Measurements from ENCODE around the gene TJP2.

The TJP2 gene

DNA sequence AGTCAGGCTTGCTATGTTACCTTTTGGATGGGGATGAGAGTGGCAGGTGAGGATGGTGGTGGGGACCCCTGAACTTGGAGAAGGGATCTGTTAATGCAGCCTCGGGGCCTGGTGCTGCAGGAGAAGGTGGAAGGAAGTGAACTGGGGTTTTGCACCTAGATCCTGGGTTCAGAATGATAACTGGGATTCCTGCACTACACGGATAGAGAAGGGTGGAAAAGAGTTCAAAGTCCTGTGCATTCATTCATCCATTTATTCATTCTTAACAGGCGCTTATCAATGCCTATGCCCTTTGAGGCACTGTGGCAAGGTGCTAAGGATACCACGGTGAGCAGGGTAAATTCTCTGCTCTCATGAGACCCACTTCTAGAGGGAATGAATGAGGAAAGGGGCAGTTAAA lies 41.7 kb upstream of the TJP2 start:
- H2BK5ac ChIP-seq (ENCODE audit: low read depth, low read length, poor library complexity, severe bottlenecking), result no peak overlapping the region
- peak overlapping the region; percentile 58 for H3K27ac ChIP-seq (ENCODE audit: low read length, poor library complexity, severe bottlenecking)
- H3K36me3 ChIP-seq (ENCODE audit: control insufficient read depth in 1 of 2, insufficient read depth in 2 of 2, low read depth in 1 of 2, low read length in 2 of 2), result peaks cover 0 to 6% of the 10 kb centered on the region in 2 experiments
- peak overlapping the region; percentile 25 for H4K91ac ChIP-seq (ENCODE audit: low read length)
- H3K9ac ChIP-seq (ENCODE audit: low read length), result peak overlapping the region; percentile 4
- H2AFZ ChIP-seq (ENCODE audit: low read depth, low read length), result no peak overlapping the region
- H3K4ac ChIP-seq (ENCODE audit: low read depth in 1 of 2, low read length in 2 of 2), result peak overlapping the region in 1 of 2 experiments; percentile 63
- no peaks in the 10 kb centered on the region for H3K9me3 ChIP-seq (ENCODE audit: control insufficient read depth, low read length)
- peak overlapping the region in 1 of 2 experiments; percentile 63 for H3K23ac ChIP-seq (ENCODE audit: low read length in 2 of 2)
- no peak overlapping the region for H3K4me2 ChIP-seq (ENCODE audit: low read length, poor library complexity, severe bottlenecking)
- H3K14ac ChIP-seq (ENCODE audit: low read length in 2 of 2), result no peak overlapping the region
- DNase-seq, result no peak
- no peak overlapping the region for H2BK120ac ChIP-seq (ENCODE audit: low read depth, low read length)
- peaks cover 0 to 10% of the 10 kb centered on the region in 2 experiments for H3K27me3 ChIP-seq (ENCODE audit: control insufficient read depth in 1 of 2, insufficient read depth in 1 of 2, low read length in 2 of 2)
- no peak overlapping the region for H3K4me3 ChIP-seq (ENCODE audit: insufficient read depth in 1 of 2, low read depth in 1 of 2, low read length in 2 of 2)
- H2AK5ac ChIP-seq (ENCODE audit: low read length, severe bottlenecking), result peak overlapping the region; percentile 71
- H3K4me1 ChIP-seq (ENCODE audit: control insufficient read depth, insufficient read depth, low read depth, low read length), result peaks cover 25% of the 10 kb centered on the region
- peak overlapping the region; percentile 45 for H4K8ac ChIP-seq (ENCODE audit: low read length)
- H2BK15ac ChIP-seq (ENCODE audit: low read depth, poor library complexity, severe bottlenecking), result no peak overlapping the region
- 89% methylated on average over 4 of the region's 4 CpGs for WGBS
- H2BK12ac ChIP-seq (ENCODE audit: low read length in 2 of 2), result peak overlapping the region; percentile 59 to 70
- H3K18ac ChIP-seq (ENCODE audit: low read depth in 1 of 2, low read length in 2 of 2), result peak overlapping the region; percentile 74 to 82
- H3K79me1 ChIP-seq (replicated peaks; ENCODE audit: low read length, poor library complexity, severe bottlenecking), result peaks cover 26% of the 10 kb centered on the region

GRCh38 chr9:69134412-69134811 lies 39.7 kb upstream of the TJP2 start:
- H3K9ac ChIP-seq (ENCODE audit: low read length), result no peak overlapping the region
- no peak overlapping the region for H3K4ac ChIP-seq (ENCODE audit: low read depth in 1 of 2, low read length in 2 of 2)
- no peaks in the 10 kb centered on the region for H3K9me3 ChIP-seq (ENCODE audit: control insufficient read depth, low read length)
- H2BK120ac ChIP-seq (ENCODE audit: low read depth, low read length), result no peak overlapping the region
- no peak overlapping the region for H2AFZ ChIP-seq (ENCODE audit: low read depth, low read length)
- no peak overlapping the region for H3K4me2 ChIP-seq (ENCODE audit: low read length, poor library complexity, severe bottlenecking)
- no peak overlapping the region for H2BK5ac ChIP-seq (ENCODE audit: low read depth, low read length, poor library complexity, severe bottlenecking)
- peaks cover 34% of the 10 kb centered on the region for H3K79me1 ChIP-seq (replicated peaks; ENCODE audit: low read length, poor library complexity, severe bottlenecking)
- peak overlapping the region in 1 of 2 experiments; percentile 12 for H2BK12ac ChIP-seq (ENCODE audit: low read length in 2 of 2)
- H3K14ac ChIP-seq (ENCODE audit: low read length in 2 of 2), result no peak overlapping the region
- no peak for DNase-seq
- H3K36me3 ChIP-seq (ENCODE audit: control insufficient read depth in 1 of 2, insufficient read depth in 2 of 2, low read depth in 1 of 2, low read length in 2 of 2), result peaks cover 0 to 6% of the 10 kb centered on the region in 2 experiments
- H4K8ac ChIP-seq (ENCODE audit: low read length), result no peak overlapping the region
- H2BK15ac ChIP-seq (ENCODE audit: low read depth, poor library complexity, severe bottlenecking), result no peak overlapping the region
- no peak overlapping the region for H2AK5ac ChIP-seq (ENCODE audit: low read length, severe bottlenecking)
- H3K23ac ChIP-seq (ENCODE audit: low read length in 2 of 2), result no peak overlapping the region
- H3K27me3 ChIP-seq (ENCODE audit: control insufficient read depth in 1 of 2, insufficient read depth in 1 of 2, low read length in 2 of 2), result peaks cover 0 to 16% of the 10 kb centered on the region in 2 experiments
- no peak overlapping the region for H3K27ac ChIP-seq (ENCODE audit: low read length, poor library complexity, severe bottlenecking)
- no peak overlapping the region for H4K91ac ChIP-seq (ENCODE audit: low read length)
- peaks cover 25% of the 10 kb centered on the region for H3K4me1 ChIP-seq (ENCODE audit: control insufficient read depth, insufficient read depth, low read depth, low read length)
- 93% methylated on average over 6 of the region's 6 CpGs for WGBS
- no peak overlapping the region for H3K18ac ChIP-seq (ENCODE audit: low read depth in 1 of 2, low read length in 2 of 2)
- no peak overlapping the region for H3K4me3 ChIP-seq (ENCODE audit: insufficient read depth in 1 of 2, low read depth in 1 of 2, low read length in 2 of 2)

DNA sequence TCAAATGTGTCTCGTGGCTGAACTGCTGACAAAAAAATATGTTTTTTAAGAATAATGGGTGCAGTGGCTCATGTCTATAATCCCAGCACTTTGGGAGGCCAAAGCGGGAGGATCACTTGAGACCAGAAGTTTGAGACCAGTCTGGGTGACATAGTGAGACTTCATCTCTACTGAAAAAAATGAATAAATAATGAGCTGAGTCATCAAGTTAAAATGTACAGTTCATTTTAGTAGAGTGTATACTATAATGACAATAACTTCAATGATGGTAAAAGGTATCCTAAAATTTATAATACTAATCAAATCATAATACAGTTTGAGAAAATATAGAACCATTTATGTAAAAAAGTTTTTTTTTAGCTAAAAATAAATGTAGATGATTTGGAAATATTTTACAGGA lies 37.9 kb upstream of the TJP2 start:
- no peak overlapping the region for H4K91ac ChIP-seq (ENCODE audit: low read length)
- H3K4ac ChIP-seq (ENCODE audit: low read depth in 1 of 2, low read length in 2 of 2), result no peak overlapping the region
- no peak overlapping the region for H3K23ac ChIP-seq (ENCODE audit: low read length in 2 of 2)
- no peak overlapping the region for H3K18ac ChIP-seq (ENCODE audit: low read depth in 1 of 2, low read length in 2 of 2)
- no peak overlapping the region for H2AFZ ChIP-seq (ENCODE audit: low read depth, low read length)
- H3K4me1 ChIP-seq (ENCODE audit: control insufficient read depth, insufficient read depth, low read depth, low read length), result peaks cover 15% of the 10 kb centered on the region
- no peak overlapping the region for H2BK120ac ChIP-seq (ENCODE audit: low read depth, low read length)
- no peak overlapping the region for H3K9ac ChIP-seq (ENCODE audit: low read length)
- no peak overlapping the region for H4K8ac ChIP-seq (ENCODE audit: low read length)
- H3K4me2 ChIP-seq (ENCODE audit: low read length, poor library complexity, severe bottlenecking), result no peak overlapping the region
- 99% methylated on average over 2 of the region's 2 CpGs for WGBS
- peaks cover 42% of the 10 kb centered on the region for H3K79me1 ChIP-seq (replicated peaks; ENCODE audit: low read length, poor library complexity, severe bottlenecking)
- H3K9me3 ChIP-seq (ENCODE audit: control insufficient read depth, low read length), result no peaks in the 10 kb centered on the region
- H3K27me3 ChIP-seq (ENCODE audit: control insufficient read depth in 1 of 2, insufficient read depth in 1 of 2, low read length in 2 of 2), result peaks cover 0 to 16% of the 10 kb centered on the region in 2 experiments
- no peak overlapping the region for H3K4me3 ChIP-seq (ENCODE audit: insufficient read depth in 1 of 2, low read depth in 1 of 2, low read length in 2 of 2)
- no peak overlapping the region for H3K14ac ChIP-seq (ENCODE audit: low read length in 2 of 2)
- no peak overlapping the region for H2BK5ac ChIP-seq (ENCODE audit: low read depth, low read length, poor library complexity, severe bottlenecking)
- no peak overlapping the region for H2BK12ac ChIP-seq (ENCODE audit: low read length in 2 of 2)
- no peak for DNase-seq
- H2AK5ac ChIP-seq (ENCODE audit: low read length, severe bottlenecking), result no peak overlapping the region
- H3K27ac ChIP-seq (ENCODE audit: low read length, poor library complexity, severe bottlenecking), result no peak overlapping the region
- peaks cover 0 to 6% of the 10 kb centered on the region in 2 experiments for H3K36me3 ChIP-seq (ENCODE audit: control insufficient read depth in 1 of 2, insufficient read depth in 2 of 2, low read depth in 1 of 2, low read length in 2 of 2)
- no peak overlapping the region for H2BK15ac ChIP-seq (ENCODE audit: low read depth, poor library complexity, severe bottlenecking)

DNA sequence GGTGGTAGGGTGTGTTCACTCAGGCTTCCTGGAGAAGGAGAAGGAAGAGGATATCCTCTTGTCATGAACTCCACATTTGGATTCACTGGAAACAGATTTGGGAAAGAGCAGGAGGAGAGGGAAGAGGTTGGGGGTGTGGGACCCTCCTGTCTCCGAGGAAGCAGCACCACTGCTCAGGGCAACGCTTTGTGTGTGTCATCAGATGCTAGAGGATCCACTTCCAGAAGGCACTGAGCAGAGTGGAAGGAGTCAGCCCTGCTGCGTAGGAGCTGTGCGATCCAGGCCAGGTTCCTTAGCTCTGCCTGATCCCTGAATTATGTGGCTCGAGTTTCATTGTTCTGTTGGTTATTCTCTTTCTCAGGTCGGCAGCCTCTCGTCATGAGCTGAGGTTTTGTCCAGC lies 37.3 kb upstream of the TJP2 start:
- Histone ChIP-seq H4K91ac (ENCODE audit: low read length) (no peak overlapping the region), H3K27ac (ENCODE audit: low read length, poor library complexity, severe bottlenecking) (no peak overlapping the region), H2BK120ac (ENCODE audit: low read depth, low read length) (no peak overlapping the region), H3K9me3 (ENCODE audit: control insufficient read depth, low read length) (no peaks in the 10 kb centered on the region), H2AFZ (ENCODE audit: low read depth, low read length) (no peak overlapping the region), H2AK5ac (ENCODE audit: low read length, severe bottlenecking) (no peak overlapping the region), H3K4me1 (ENCODE audit: control insufficient read depth, insufficient read depth, low read depth, low read length) (peaks cover 14% of the 10 kb centered on the region), H3K23ac (ENCODE audit: low read length in 2 of 2) (no peak overlapping the region), H3K4me2 (ENCODE audit: low read length, poor library complexity, severe bottlenecking) (no peak overlapping the region), H3K9ac (ENCODE audit: low read length) (no peak overlapping the region), H3K4me3 (ENCODE audit: insufficient read depth in 1 of 2, low read depth in 1 of 2, low read length in 2 of 2) (no peak overlapping the region), H3K36me3 (ENCODE audit: control insufficient read depth in 1 of 2, insufficient read depth in 2 of 2, low read depth in 1 of 2, low read length in 2 of 2) (peaks cover 0 to 6% of the 10 kb centered on the region in 2 experiments), H2BK12ac (ENCODE audit: low read length in 2 of 2) (peak overlapping the region in 1 of 2 experiments; percentile 43), H3K79me1 (replicated peaks; ENCODE audit: low read length, poor library complexity, severe bottlenecking) (peaks cover 46% of the 10 kb centered on the region), H3K18ac (ENCODE audit: low read depth in 1 of 2, low read length in 2 of 2) (no peak overlapping the region), H3K14ac (ENCODE audit: low read length in 2 of 2) (peak overlapping the region in 1 of 2 experiments; percentile 19), H2BK15ac (ENCODE audit: low read depth, poor library complexity, severe bottlenecking) (no peak overlapping the region), H3K4ac (ENCODE audit: low read depth in 1 of 2, low read length in 2 of 2) (no peak overlapping the region), H3K27me3 (ENCODE audit: control insufficient read depth in 1 of 2, insufficient read depth in 1 of 2, low read length in 2 of 2) (peaks cover 0 to 16% of the 10 kb centered on the region in 2 experiments), H2BK5ac (ENCODE audit: low read depth, low read length, poor library complexity, severe bottlenecking) (no peak overlapping the region), H4K8ac (ENCODE audit: low read length) (no peak overlapping the region)
- 95% methylated on average over 7 of the region's 7 CpGs for WGBS
- DNase-seq, result no peak
